Stimulated activated CD8-positive, alpha-beta memory T cell treated with anti-CD3 and anti-CD28 coated beads, Interleukin-7, amount 100 ng/mL, for 4 hours (primary cell): ENCODE measurements around the gene KRTAP19-6.
"Not testable (repeated sequence)": the region's sequence is repeated elsewhere in the genome, so short reads cannot be mapped to it uniquely, and the experiment has no call there.

Experiments
- DNase-seq, 2 donors: peaks; one replicate each; pipeline ENCODE4 v3.0.0-alpha.2; 2020; ENCODE audit warnings: low read depth in 2 of 2

Gene KRTAP19-6

GRCh38 chr21:30541764-30542163 is at the start of gene KRTAP19-6:
Gene KRTAP19-6, minus strand, starts transcription at chr21:30541864. Its CDS starts 31 bp downstream, at chr21:30541833.
- DNase-seq: no peak

GRCh38 chr21:30590297-30590696 is 48.6 kb upstream of the KRTAP19-6 start, which contains the start of gene KRTAP22-2:
Gene KRTAP22-2, minus strand, starts transcription at chr21:30590397.
- DNase-seq: no peak

- no peak for DNase-seq
Measured at GRCh38 chr21:30582870-30583269, 41.2 kb upstream of the KRTAP19-6 start.

GRCh38 chr21:30580132-30580531 is 38.5 kb upstream of the KRTAP19-6 start:
- no peak for DNase-seq

- DNase-seq: no peak
Measured at GRCh38 chr21:30579346-30579745, 37.7 kb upstream of the KRTAP19-6 start.

GRCh38 chr21:30577766-30578165 is 36.1 kb upstream of the KRTAP19-6 start:
- DNase-seq: no peak

- no peak for DNase-seq
Measured at GRCh38 chr21:30567617-30568016, 26.0 kb upstream of the KRTAP19-6 start.

- DNase-seq: no peak
Measured at GRCh38 chr21:30563630-30564029, 22.0 kb upstream of the KRTAP19-6 start.

- no peak for DNase-seq
Measured at GRCh38 chr21:30563072-30563471, 21.4 kb upstream of the KRTAP19-6 start.

GRCh38 chr21:30561957-30562356 is 20.3 kb upstream of the KRTAP19-6 start:
- DNase-seq: no peak

GRCh38 chr21:30561264-30561895 is 19.7 kb upstream of the KRTAP19-6 start, which contains the start of gene KRTAP19-7:
Gene KRTAP19-7, minus strand, starts transcription at chr21:30561314. Its CDS starts 25 bp downstream, at chr21:30561289.
- DNase-seq: no peak

- no peak for DNase-seq
Measured at GRCh38 chr21:30555095-30555494, 13.4 kb upstream of the KRTAP19-6 start.

GRCh38 chr21:30552782-30553181 is 11.1 kb upstream of the KRTAP19-6 start:
- DNase-seq: no peak

GRCh38 chr21:30518876-30519275 is 22.8 kb downstream of the KRTAP19-6 start:
- no peak for DNase-seq

GRCh38 chr21:30515681-30516080 is 26.0 kb downstream of the KRTAP19-6 start:
- no peak for DNase-seq

- not testable (repeated sequence) for DNase-seq
Measured at GRCh38 chr21:30505621-30506205, 36.0 kb downstream of the KRTAP19-6 start.

GRCh38 chr21:30502041-30502440 is 39.6 kb downstream of the KRTAP19-6 start, which contains the start of gene KRTAP19-5:
Gene KRTAP19-5, minus strand, starts transcription at chr21:30502141. Its CDS starts 51 bp downstream, at chr21:30502090.
- DNase-seq: no peak

- no peak for DNase-seq
Measured at GRCh38 chr21:30497065-30497464, 44.6 kb downstream of the KRTAP19-6 start, which contains the start of gene KRTAP19-4. Gene KRTAP19-4, minus strand, starts transcription at chr21:30497165. Its CDS starts 55 bp downstream, at chr21:30497110.

GRCh38 chr21:30491963-30492428 is 49.7 kb downstream of the KRTAP19-6 start, which contains the start of gene KRTAP19-3:
Gene KRTAP19-3, minus strand, starts transcription at chr21:30492013. Its CDS starts 56 bp downstream, at chr21:30491957.
- no peak for DNase-seq
